Omental fat pad (tissue), 4 donors: ENCODE measurements around the gene DNM1. TPM values are rescaled to one million over a fixed set of nuclear protein-coding genes. Genes with fewer than 3 reads are reported as not detected.

Source experiments
- ATAC-seq: fragments of 150-250 bp; one replicate; pipeline ENCODE4 v1.9.1; 2016; ENCODE audit warnings: mild to moderate bottlenecking, moderate library complexity; ENCODE audit not compliant: low FRiP score
- DNase-seq: peaks from one replicate; pipeline ENCODE4 v3.0.0-alpha.2; 2019; ENCODE audit warnings: low spot score
- CTCF ChIP-seq, 3 donors: fragments of 450-650 bp; IDR thresholded peaks; one replicate each; pipeline ENCODE4 v1.5.1; 2016 to 2017; ENCODE audit warnings: antibody characterized with exemption in 3 of 3, mild to moderate bottlenecking in 3 of 3, moderate library complexity in 2 of 3
- total RNA-seq, 4 donors: library from RNA; depleted of rRNA; stranded (reverse); fragments of >200 nt; gene quantifications; one replicate each; pipeline ENCODE4 v1.1.0, GENCODE V29; 2016

The DNM1 gene
- total RNA-seq, 4 donors from 2014 or later, result 4.0 to 60.5 (median 20.0) TPM

- TF ChIP-seq CTCF (IDR thresholded peaks at IDR 0.05), result no peak
- DNase-seq, result no peak
These were observed 59.5 kb downstream of the DNM1 start for GRCh38 chr9:128262687-128263086.

GRCh38 chr9:128265348-128265847 lies 62.2 kb downstream of the DNM1 start:
- DNase-seq (no peak), ATAC-seq (peak; percentile 53)
- no peak for TF ChIP-seq CTCF (IDR thresholded peaks at IDR 0.05)

More at GRCh38 chr9:128262687-128263086, 59.5 kb downstream of the DNM1 start:
- no peak for ATAC-seq

- ATAC-seq (no peak), DNase-seq (no peak)
- TF ChIP-seq CTCF (IDR thresholded peaks at IDR 0.05), result no peak
These were observed 63.9 kb downstream of the DNM1 start for GRCh38 chr9:128266868-128267590.

GRCh38 chr9:128271112-128271511 lies 67.9 kb downstream of the DNM1 start:
- TF ChIP-seq CTCF (IDR thresholded peaks at IDR 0.05), result no peak
- ATAC-seq, result no peak
- no peak for DNase-seq

GRCh38 chr9:128271512-128271911 lies 68.3 kb downstream of the DNM1 start:
- DNase-seq (no peak), ATAC-seq (no peak)
- TF ChIP-seq CTCF (IDR thresholded peaks at IDR 0.05), result no peak

GRCh38 chr9:128274245-128274644 lies 71.1 kb downstream of the DNM1 start:
- TF ChIP-seq CTCF (IDR thresholded peaks at IDR 0.05), result no peak
- no peak for DNase-seq
- ATAC-seq, result no peak
